Glomerular endothelial cell (primary cell): ENCODE data around the gene YBX2. TPM values are rescaled to one million over a fixed set of nuclear protein-coding genes. Genes with fewer than 3 reads are reported as not detected.

Source experiments
- DNase-seq: peaks from one replicate; pipeline ENCODE4 v3.0.0-alpha.2; 2011; ENCODE audit warnings: low read depth, low spot score; ENCODE audit errors: extremely low read depth
- total RNA-seq: library from RNA; depleted of rRNA; stranded (reverse); fragments of >200 nt; gene quantifications from 2 replicates; pipeline ENCODE4 v1.2.3, GENCODE V29; 2015

The YBX2 gene
- total RNA-seq, 1 donor from 2014 or later, result not detected

- DNase-seq, result peak; percentile 100
These were observed 12.7 kb upstream of the YBX2 start, which contains the start of gene EIF5A for GRCh38 chr17:7306911-7307685. Gene EIF5A, plus strand, starts transcription at chr17:7307628. Its CDS starts 2,008 bp downstream, at chr17:7309636.

- DNase-seq, result no peak
These were observed 9.7 kb upstream of the YBX2 start for GRCh38 chr17:7304179-7304578.

GRCh38 chr17:7296189-7296861 is 1.9 kb upstream of the YBX2 start:
- DNase-seq, result no peak

GRCh38 chr17:7295230-7296180 is 1.1 kb upstream of the YBX2 start:
- DNase-seq, result no peak

GRCh38 chr17:7293816-7294613 is 424 bp downstream of the YBX2 start:
- DNase-seq, result no peak

GRCh38 chr17:7293159-7293558 is 1.3 kb downstream of the YBX2 start:
- no peak for DNase-seq

- DNase-seq, result no peak
These were observed 1.7 kb downstream of the YBX2 start for GRCh38 chr17:7292729-7293128.

GRCh38 chr17:7292194-7292593 is 2.2 kb downstream of the YBX2 start:
- no peak for DNase-seq

- no peak for DNase-seq
These were observed 3.8 kb downstream of the YBX2 start for GRCh38 chr17:7290685-7291084.

GRCh38 chr17:7290166-7290565 is 4.3 kb downstream of the YBX2 start:
- DNase-seq, result no peak

GRCh38 chr17:7289256-7290032 is 5.0 kb downstream of the YBX2 start:
- DNase-seq, result no peak

GRCh38 chr17:7285679-7286078 is 8.8 kb downstream of the YBX2 start:
- DNase-seq, result no peak

GRCh38 chr17:7284911-7285310 is 9.5 kb downstream of the YBX2 start:
- no peak for DNase-seq

- no peak for DNase-seq
These were observed 10.8 kb downstream of the YBX2 start for GRCh38 chr17:7283471-7284216.

- no peak for DNase-seq
These were observed 11.6 kb downstream of the YBX2 start for GRCh38 chr17:7282752-7283321.

- DNase-seq, result no peak
These were observed 12.3 kb downstream of the YBX2 start for GRCh38 chr17:7281953-7282751.

- no peak for DNase-seq
These were observed 13.1 kb downstream of the YBX2 start, which contains the start of gene SLC2A4 for GRCh38 chr17:7281074-7281952. Gene SLC2A4, plus strand, starts transcription at chr17:7281718. Its CDS starts 217 bp downstream, at chr17:7281935.
